ENCODE results near the gene TMF1. TPM values are rescaled to one million over a fixed set of nuclear protein-coding genes. Genes with fewer than 3 reads are reported as not detected.

Gene TMF1
- total and polyA plus RNA-seq, 2 of the 8 experiments (the other 6 are each of a cell fraction or from before 2014, with no cell fraction given), result 1.4 to 18.3 TPM

DNA sequence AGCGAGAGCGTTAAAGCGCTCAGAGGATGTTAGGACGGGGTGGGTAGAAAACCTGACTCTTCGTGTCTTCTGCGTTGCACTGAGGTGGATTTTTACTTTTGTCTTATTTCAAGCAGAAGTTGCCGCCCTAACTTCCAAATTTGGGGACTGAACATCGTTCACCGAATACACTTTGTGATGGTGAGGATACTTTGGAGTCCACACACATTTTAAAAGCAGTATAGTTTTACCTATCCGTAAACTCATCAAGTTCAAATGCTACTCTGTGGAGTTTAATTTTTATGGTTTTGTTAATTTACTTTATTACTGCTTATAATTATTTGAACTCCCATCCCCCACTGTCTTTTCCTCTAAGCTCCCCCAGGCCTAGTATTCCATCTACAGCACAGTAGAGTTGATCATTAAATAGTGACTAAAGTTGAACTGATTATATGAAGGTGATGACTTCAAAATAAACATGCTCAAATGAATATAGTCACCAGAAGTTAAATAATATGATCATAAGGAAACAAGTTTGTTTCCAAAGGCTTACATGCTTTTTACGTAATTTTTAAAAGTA is 38.0 kb downstream of the TMF1 start (continued):
- TF ChIP-seq, protein P1, sequence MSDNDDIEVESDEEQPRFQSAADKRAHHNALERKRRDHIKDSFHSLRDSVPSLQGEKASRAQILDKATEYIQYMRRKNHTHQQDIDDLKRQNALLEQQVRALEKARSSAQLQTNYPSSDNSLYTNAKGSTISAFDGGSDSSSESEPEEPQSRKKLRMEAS (IDR thresholded peaks at IDR 0.05), result no peak
- TF ChIP-seq ASH2L (IDR thresholded peaks at IDR 0.05; ENCODE audit: low read length) (peak; percentile 8), BRCA1 (IDR thresholded peaks at IDR 0.05; ENCODE audit: low read depth, low read length) (no peak)

Measured in H1 (cell line).